NCI-H748 treated with DMSO at 0.1 percent for 48 hours (cell line): Measurements from ENCODE around the gene INTS4.
A peak's percentile ranks its signal among the peaks of the same experiment; 100 is the strongest.
"Not testable (repeated sequence)": the region's sequence is repeated elsewhere in the genome, so short reads cannot be mapped to it uniquely, and the experiment has no call there.

Experiments
- DNase-seq: peaks from one replicate; lab custom pipeline; 2025; lab: John Stamatoyannopoulos, UW

The INTS4 gene

GRCh38 chr11:78023426-78023825, 29.0 kb upstream of the INTS4 start:
- DNase-seq: no peak

- DNase-seq: peak; percentile 5
Observed at GRCh38 chr11:78022397-78023396, 28.2 kb upstream of the INTS4 start, which contains the start of gene KCTD14. TSS of gene KCTD14 (minus strand) at chr11:78023276. CDS start at chr11:78023249, 27 bp downstream.

- DNase-seq: no peak
Observed at GRCh38 chr11:78021611-78022010, 27.1 kb upstream of the INTS4 start.

GRCh38 chr11:78020246-78020645, 25.8 kb upstream of the INTS4 start:
- no peak for DNase-seq

GRCh38 chr11:78019808-78020207, 25.3 kb upstream of the INTS4 start:
- no peak for DNase-seq

- no peak for DNase-seq
Observed at GRCh38 chr11:78015878-78016277, 21.4 kb upstream of the INTS4 start.

- DNase-seq: not testable (repeated sequence)
Observed at GRCh38 chr11:78014937-78015520, 20.6 kb upstream of the INTS4 start.

- DNase-seq: no peak
Observed at GRCh38 chr11:78011301-78011700, 16.8 kb upstream of the INTS4 start.

- no peak for DNase-seq
Observed at GRCh38 chr11:78010755-78011154, 16.3 kb upstream of the INTS4 start.

GRCh38 chr11:78010304-78010703, 15.8 kb upstream of the INTS4 start:
- no peak for DNase-seq

GRCh38 chr11:78009062-78009461, 14.6 kb upstream of the INTS4 start:
- DNase-seq: no peak

- DNase-seq: peak; percentile 47
Observed at GRCh38 chr11:78000193-78000592, 5.7 kb upstream of the INTS4 start.

- no peak for DNase-seq
Observed at GRCh38 chr11:77999446-78000030, 5.1 kb upstream of the INTS4 start.

- no peak for DNase-seq
Observed at GRCh38 chr11:77993902-77994301, 566 bp downstream of the INTS4 start.

- DNase-seq: no peak
Observed at GRCh38 chr11:77990981-77991380, 3.5 kb downstream of the INTS4 start.

- not testable (repeated sequence) for DNase-seq
Observed at GRCh38 chr11:77986456-77986855, 8.0 kb downstream of the INTS4 start.

GRCh38 chr11:77981346-77981947, 13.0 kb downstream of the INTS4 start:
- DNase-seq: no peak

GRCh38 chr11:77968337-77968736, 26.1 kb downstream of the INTS4 start:
- DNase-seq: no peak

- DNase-seq: no peak
Observed at GRCh38 chr11:77967753-77968152, 26.7 kb downstream of the INTS4 start.

- no peak for DNase-seq
Observed at GRCh38 chr11:77967121-77967520, 27.3 kb downstream of the INTS4 start.

- no peak for DNase-seq
Observed at GRCh38 chr11:77966338-77966737, 28.1 kb downstream of the INTS4 start.

GRCh38 chr11:77959434-77959833, 35.0 kb downstream of the INTS4 start:
- DNase-seq: no peak
